HepG2 (cell line): ENCODE measurements around the gene DDX23. TPM values are rescaled to one million over a fixed set of nuclear protein-coding genes. Genes with fewer than 3 reads are reported as not detected.
A peak's percentile ranks its signal among the peaks of the same experiment; 100 is the strongest.

Experiments
- CCAR2 ChIP-seq: fragments of 200-400 bp; formaldehyde crosslinking; optimal IDR thresholded peaks from 2 replicates; pipeline ENCODE3; 2018; ENCODE audit warnings: low read depth, mild to moderate bottlenecking, low read length, moderate library complexity
- DNMT3B ChIP-seq: conservative IDR thresholded peaks from 2 replicates; pipeline ENCODE4 v1.6.1; 2016; ENCODE audit warnings: missing biosample characterization, control low read depth
- EHMT2 ChIP-seq: fragments of 200-600 bp; sonication (generic); IDR thresholded peaks from 2 replicates; pipeline ENCODE4 v1.7.0; 2017; ENCODE audit warnings: antibody characterized with exemption, low read depth, low read length, borderline replicate concordance
- GLI4 ChIP-seq: sonication (generic); formaldehyde crosslinking; IDR thresholded peaks from 2 replicates; pipeline ENCODE4 v1.5.1; 2020; ENCODE audit warnings: missing genetic modification reagents, mild to moderate bottlenecking, moderate library complexity, borderline replicate concordance
- HHEX ChIP-seq: IDR thresholded peaks from 2 replicates; pipeline ENCODE4 v1.6.1; 2016; ENCODE audit warnings: control low read depth
- MEIS2 ChIP-seq: sonication (generic); formaldehyde crosslinking; IDR thresholded peaks from 2 replicates; pipeline ENCODE4 v1.9.0; 2021; ENCODE audit warnings: mild to moderate bottlenecking, missing genetic modification reagents
- MLLT10 ChIP-seq: sonication (generic); formaldehyde crosslinking; IDR thresholded peaks from 2 replicates; pipeline ENCODE4 v1.4.0; 2020; ENCODE audit warnings: missing genetic modification reagents
- NR1H2 ChIP-seq: sonication (generic); formaldehyde crosslinking; IDR thresholded peaks from 2 replicates; pipeline ENCODE4 v1.8.1; 2022; ENCODE audit warnings: low read depth, missing genetic modification reagents, borderline replicate concordance
- NR3C1 ChIP-seq: sonication (generic); formaldehyde crosslinking; IDR thresholded peaks from 2 replicates; pipeline ENCODE4 v1.4.0; 2020; ENCODE audit warnings: missing genetic modification reagents
- RBM22 ChIP-seq: fragments of 200-400 bp; formaldehyde crosslinking; optimal IDR thresholded peaks from 2 replicates; pipeline ENCODE3; 2017; ENCODE audit warnings: mild to moderate bottlenecking, low read length, moderate library complexity
- SNAPC2 ChIP-seq: sonication (generic); formaldehyde crosslinking; IDR thresholded peaks from 2 replicates; pipeline ENCODE4 v1.8.1; 2022; ENCODE audit warnings: mild to moderate bottlenecking, missing genetic modification reagents
- ZBED4 ChIP-seq: sonication (generic); formaldehyde crosslinking; IDR thresholded peaks from 2 replicates; pipeline ENCODE4 v1.4.0; 2020; ENCODE audit warnings: missing genetic modification reagents, borderline replicate concordance
- ZNF260 ChIP-seq: sonication (generic); formaldehyde crosslinking; IDR thresholded peaks from 2 replicates; pipeline ENCODE4 v1.4.0; 2020; ENCODE audit warnings: missing genetic modification reagents, low read depth, mild to moderate bottlenecking, borderline replicate concordance
- ZNF296 ChIP-seq: sonication (generic); formaldehyde crosslinking; conservative IDR thresholded peaks from 2 replicates; pipeline ENCODE4 v1.5.0; 2020; ENCODE audit warnings: mild to moderate bottlenecking, missing genetic modification reagents
- ZNF83 ChIP-seq: sonication (generic); formaldehyde crosslinking; IDR thresholded peaks from 2 replicates; pipeline ENCODE4 v1.4.0; 2020; ENCODE audit warnings: missing genetic modification reagents, mild to moderate bottlenecking, borderline replicate concordance
- polyA plus RNA-seq, 8 experiments: library from polyadenylated mRNA; depleted of rRNA in 3 of 8; stranded (reverse) in 7 of 8; unstranded in 1 of 8; fragments of >200 nt; fragmentation: Illumina TruSeq in 4 of 8; extraction: Trizol in 4 of 8; gene quantifications; 2 replicates each; pipeline versions ENCODE4 v1.2.1 to v1.2.3, GENCODE V29; 2011 to 2016; ENCODE audit warnings: low read depth in 4 of 8, missing spikeins in 1 of 8, mixed read lengths in 1 of 8; ENCODE audit not compliant: insufficient read depth in 1 of 8
- total RNA-seq, 5 experiments: library from RNA; depleted of rRNA; stranded (reverse); fragments of >200 nt; fragmentation: Illumina TruSeq; extraction: Trizol; gene quantifications; 2 replicates each; pipeline ENCODE4 v1.2.3, GENCODE V29; 2016; ENCODE audit warnings: low read depth in 1 of 5
- TF ChIP-seq, protein P1 (sequence below): sonication (generic); formaldehyde crosslinking; IDR thresholded peaks from 2 replicates; pipeline ENCODE4 v1.4.0; 2020; ENCODE audit warnings: missing genetic modification reagents
- TF ChIP-seq, protein P2 (sequence below): sonication (generic); formaldehyde crosslinking; IDR thresholded peaks from 2 replicates; pipeline ENCODE4 v1.4.0; 2020; ENCODE audit warnings: mild to moderate bottlenecking, low read depth, missing genetic modification reagents
- TF ChIP-seq, protein P3 (sequence below): sonication (generic); formaldehyde crosslinking; IDR thresholded peaks from 2 replicates; pipeline ENCODE4 v1.8.0; 2022; ENCODE audit warnings: mild to moderate bottlenecking, missing genetic modification reagents, moderate library complexity
- TF ChIP-seq, protein P4 (sequence below): IDR thresholded peaks from 2 replicates; pipeline ENCODE4 v1.6.1; 2016; ENCODE audit warnings: control low read depth

Gene DDX23
- total and polyA plus RNA-seq, 2 of the 13 experiments (the other 11 are each of a cell fraction or from before 2014, with no cell fraction given), result 35.7 to 90.0 TPM

DNA sequence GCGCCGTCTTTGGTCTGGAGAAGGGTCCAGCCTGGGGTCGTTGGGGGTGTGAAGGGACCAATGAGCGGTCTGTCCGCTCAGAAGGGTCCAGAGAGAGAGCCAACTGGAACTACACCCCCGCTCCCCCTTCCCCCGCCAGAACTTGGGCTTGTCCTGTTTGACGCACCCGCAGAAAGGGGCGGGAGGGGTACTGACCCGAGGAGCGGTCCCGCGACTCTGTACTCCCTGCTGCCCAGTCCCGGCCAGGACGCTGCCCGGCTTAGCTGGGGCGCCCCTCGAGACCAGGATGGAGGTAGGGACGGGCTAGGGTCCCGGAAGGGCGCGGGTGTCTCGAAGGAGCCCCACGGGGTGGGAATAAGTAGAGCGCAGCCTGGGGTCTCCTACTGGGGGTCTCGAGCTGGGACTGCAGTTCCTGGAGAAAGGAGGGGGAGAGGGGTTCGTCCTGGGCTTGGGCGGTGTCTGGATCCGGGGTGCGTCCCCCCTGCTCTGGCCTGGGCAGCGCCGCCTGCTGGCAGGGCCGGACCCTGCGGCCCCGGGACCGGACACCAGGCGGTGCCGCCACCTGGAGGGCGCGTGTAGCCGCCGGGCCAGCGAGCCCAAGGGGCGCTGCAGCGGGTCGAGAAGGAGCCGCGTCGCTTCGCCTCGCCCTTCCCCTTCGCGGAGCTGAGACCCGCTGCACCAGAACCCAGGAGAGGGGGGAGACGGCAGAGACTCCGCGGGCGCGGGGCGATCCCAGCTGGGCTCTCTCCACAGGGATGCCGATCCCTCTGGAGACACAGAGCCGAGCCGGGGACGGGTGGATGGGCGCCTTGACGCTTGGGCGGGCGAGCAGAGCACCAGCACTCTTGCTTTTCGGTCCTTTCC is 37.5 kb downstream of the DDX23 start (continued):
- TF ChIP-seq ZBED4 (CRISPR knock-in tag) (peak; percentile 98), HHEX (CRISPR knock-in tag) (no peak), CCAR2 (no peak), ZNF296 (CRISPR knock-in tag) (no peak), ZNF260 (no peak), NR1H2 (CRISPR knock-in tag) (no peak), DNMT3B (CRISPR knock-in tag) (no peak), ZNF83 (CRISPR knock-in tag) (peak; percentile 65; the same call in 1 of the 2 replicates), NR3C1 (no peak), MEIS2 (peak; percentile 68; the same call in 1 of the 2 replicates), MLLT10 (CRISPR knock-in tag) (no peak), RBM22 (no peak), SNAPC2 (no peak), EHMT2 (no peak), GLI4 (no peak)
- TF ChIP-seq, protein P1, sequence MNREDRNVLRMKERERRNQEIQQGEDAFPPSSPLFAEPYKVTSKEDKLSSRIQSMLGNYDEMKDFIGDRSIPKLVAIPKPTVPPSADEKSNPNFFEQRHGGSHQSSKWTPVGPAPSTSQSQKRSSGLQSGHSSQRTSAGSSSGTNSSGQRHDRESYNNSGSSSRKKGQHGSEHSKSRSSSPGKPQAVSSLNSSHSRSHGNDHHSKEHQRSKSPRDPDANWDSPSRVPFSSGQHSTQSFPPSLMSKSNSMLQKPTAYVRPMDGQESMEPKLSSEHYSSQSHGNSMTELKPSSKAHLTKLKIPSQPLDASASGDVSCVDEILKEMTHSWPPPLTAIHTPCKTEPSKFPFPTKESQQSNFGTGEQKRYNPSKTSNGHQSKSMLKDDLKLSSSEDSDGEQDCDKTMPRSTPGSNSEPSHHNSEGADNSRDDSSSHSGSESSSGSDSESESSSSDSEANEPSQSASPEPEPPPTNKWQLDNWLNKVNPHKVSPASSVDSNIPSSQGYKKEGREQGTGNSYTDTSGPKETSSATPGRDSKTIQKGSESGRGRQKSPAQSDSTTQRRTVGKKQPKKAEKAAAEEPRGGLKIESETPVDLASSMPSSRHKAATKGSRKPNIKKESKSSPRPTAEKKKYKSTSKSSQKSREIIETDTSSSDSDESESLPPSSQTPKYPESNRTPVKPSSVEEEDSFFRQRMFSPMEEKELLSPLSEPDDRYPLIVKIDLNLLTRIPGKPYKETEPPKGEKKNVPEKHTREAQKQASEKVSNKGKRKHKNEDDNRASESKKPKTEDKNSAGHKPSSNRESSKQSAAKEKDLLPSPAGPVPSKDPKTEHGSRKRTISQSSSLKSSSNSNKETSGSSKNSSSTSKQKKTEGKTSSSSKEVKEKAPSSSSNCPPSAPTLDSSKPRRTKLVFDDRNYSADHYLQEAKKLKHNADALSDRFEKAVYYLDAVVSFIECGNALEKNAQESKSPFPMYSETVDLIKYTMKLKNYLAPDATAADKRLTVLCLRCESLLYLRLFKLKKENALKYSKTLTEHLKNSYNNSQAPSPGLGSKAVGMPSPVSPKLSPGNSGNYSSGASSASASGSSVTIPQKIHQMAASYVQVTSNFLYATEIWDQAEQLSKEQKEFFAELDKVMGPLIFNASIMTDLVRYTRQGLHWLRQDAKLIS, result no peak
- TF ChIP-seq, protein P2, sequence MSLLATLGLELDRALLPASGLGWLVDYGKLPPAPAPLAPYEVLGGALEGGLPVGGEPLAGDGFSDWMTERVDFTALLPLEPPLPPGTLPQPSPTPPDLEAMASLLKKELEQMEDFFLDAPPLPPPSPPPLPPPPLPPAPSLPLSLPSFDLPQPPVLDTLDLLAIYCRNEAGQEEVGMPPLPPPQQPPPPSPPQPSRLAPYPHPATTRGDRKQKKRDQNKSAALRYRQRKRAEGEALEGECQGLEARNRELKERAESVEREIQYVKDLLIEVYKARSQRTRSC (CRISPR knock-in tag), result no peak
- TF ChIP-seq, protein P3, sequence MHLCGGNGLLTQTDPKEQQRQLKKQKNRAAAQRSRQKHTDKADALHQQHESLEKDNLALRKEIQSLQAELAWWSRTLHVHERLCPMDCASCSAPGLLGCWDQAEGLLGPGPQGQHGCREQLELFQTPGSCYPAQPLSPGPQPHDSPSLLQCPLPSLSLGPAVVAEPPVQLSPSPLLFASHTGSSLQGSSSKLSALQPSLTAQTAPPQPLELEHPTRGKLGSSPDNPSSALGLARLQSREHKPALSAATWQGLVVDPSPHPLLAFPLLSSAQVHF (CRISPR knock-in tag), result no peak
- TF ChIP-seq, protein P4, sequence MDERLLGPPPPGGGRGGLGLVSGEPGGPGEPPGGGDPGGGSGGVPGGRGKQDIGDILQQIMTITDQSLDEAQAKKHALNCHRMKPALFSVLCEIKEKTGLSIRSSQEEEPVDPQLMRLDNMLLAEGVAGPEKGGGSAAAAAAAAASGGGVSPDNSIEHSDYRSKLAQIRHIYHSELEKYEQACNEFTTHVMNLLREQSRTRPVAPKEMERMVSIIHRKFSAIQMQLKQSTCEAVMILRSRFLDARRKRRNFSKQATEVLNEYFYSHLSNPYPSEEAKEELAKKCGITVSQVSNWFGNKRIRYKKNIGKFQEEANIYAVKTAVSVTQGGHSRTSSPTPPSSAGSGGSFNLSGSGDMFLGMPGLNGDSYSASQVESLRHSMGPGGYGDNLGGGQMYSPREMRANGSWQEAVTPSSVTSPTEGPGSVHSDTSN (CRISPR knock-in tag), result no peak
